Mucosa of rectum (tissue), 2 donors: ENCODE data around the gene GJB4.
"Not testable (repeated sequence)": the region's sequence is repeated elsewhere in the genome, so short reads cannot be mapped to it uniquely, and the experiment has no call there.

Experiments
- H3K27ac ChIP-seq, 2 donors: one replicate each; pipeline ENCODE4 v1.7.0; 2013; ENCODE audit warnings: inconsistent platforms in 2 of 2, low read depth in 2 of 2, low read length in 2 of 2
- H3K27me3 ChIP-seq, 2 donors: one replicate each; pipeline ENCODE4 v1.7.0; 2013; ENCODE audit warnings: low read length in 2 of 2; ENCODE audit not compliant: control insufficient read depth in 2 of 2, insufficient read depth in 2 of 2
- H3K36me3 ChIP-seq, 2 donors: one replicate each; pipeline ENCODE4 v1.7.0; 2013; ENCODE audit warnings: low read length in 2 of 2; ENCODE audit not compliant: control insufficient read depth in 2 of 2, insufficient read depth in 2 of 2
- H3K4me1 ChIP-seq, 2 donors: one replicate each; pipeline ENCODE4 v1.7.0; 2013; ENCODE audit warnings: low read length in 2 of 2, mild to moderate bottlenecking in 1 of 2; ENCODE audit not compliant: control insufficient read depth in 2 of 2, insufficient read depth in 2 of 2
- H3K4me3 ChIP-seq, 2 donors: one replicate each; pipeline ENCODE4 v1.7.0; 2013; ENCODE audit warnings: low read length in 2 of 2
- H3K9ac ChIP-seq, 2 donors: one replicate each; pipeline ENCODE4 v1.7.0; 2013; ENCODE audit warnings: low read length in 2 of 2, low read depth in 1 of 2, mild to moderate bottlenecking in 1 of 2
- H3K9me3 ChIP-seq, 2 donors: one replicate each; pipeline ENCODE4 v1.7.0; 2013; ENCODE audit warnings: low read length in 2 of 2; ENCODE audit not compliant: control insufficient read depth in 2 of 2
- donor health status: healthy.
- donor health status: Normal muscosa, but diverticular disease.

Gene GJB4

GRCh38 chr1:34730485-34730884 is 29.1 kb upstream of the GJB4 start:
- no peaks in the 10 kb centered on the region for H3K36me3 ChIP-seq
- peaks cover 0 to 3% of the 10 kb centered on the region in 2 donors for H3K27me3 ChIP-seq
- no peaks in the 10 kb centered on the region for H3K9me3 ChIP-seq
- H3K9ac ChIP-seq = no peak overlapping the region
- H3K4me1 ChIP-seq = no peaks in the 10 kb centered on the region
- H3K4me3 ChIP-seq = no peak overlapping the region
- no peak overlapping the region for H3K27ac ChIP-seq

DNA sequence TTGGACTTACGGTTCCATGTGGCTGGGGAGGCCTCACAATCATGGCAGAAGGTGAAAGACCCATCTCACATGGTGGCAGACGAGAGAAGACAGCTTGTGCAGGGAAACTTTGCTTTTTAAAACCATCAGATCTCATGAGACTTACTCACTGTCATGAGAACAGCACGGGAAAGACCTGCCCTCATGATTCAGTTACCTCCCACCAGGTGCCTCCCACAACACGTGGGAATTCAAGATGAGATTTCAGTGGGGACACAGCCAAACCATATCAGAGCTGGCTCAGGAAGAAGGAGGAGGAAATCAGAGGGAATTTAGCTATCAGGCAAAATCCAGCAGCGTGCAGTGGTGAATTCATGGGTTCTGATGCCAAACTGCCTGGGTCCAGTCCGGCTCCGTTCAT is 26.7 kb upstream of the GJB4 start:
- H3K4me3 ChIP-seq, H3K4me1 ChIP-seq, H3K9ac ChIP-seq, H3K27me3 ChIP-seq, H3K36me3 ChIP-seq, H3K27ac ChIP-seq, H3K9me3 ChIP-seq: not testable (repeated sequence)

DNA sequence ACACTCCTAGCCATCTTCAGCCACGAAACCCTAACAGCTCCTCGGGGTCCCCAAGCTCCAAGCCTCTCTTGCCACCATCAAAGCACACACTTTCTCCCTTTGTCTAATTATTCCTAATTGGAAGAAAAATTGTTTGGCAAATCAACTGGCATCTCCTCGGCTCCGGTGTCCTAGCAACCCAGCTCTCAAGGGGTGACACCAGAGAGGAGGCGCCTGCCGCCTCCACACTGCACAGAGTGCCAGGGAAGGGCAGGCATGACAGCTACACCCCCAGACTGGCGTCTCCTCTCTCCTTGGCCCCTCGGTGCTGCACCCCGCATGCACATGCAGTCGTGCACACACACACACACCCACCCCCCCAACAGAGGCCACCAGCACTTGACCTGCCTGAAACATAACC is 22.8 kb upstream of the GJB4 start:
- Histone ChIP-seq H3K4me3 (no peak overlapping the region), H3K27ac (no peak overlapping the region), H3K9me3 (no peaks in the 10 kb centered on the region), H3K36me3 (no peaks in the 10 kb centered on the region), H3K9ac (no peak overlapping the region), H3K4me1 (no peaks in the 10 kb centered on the region), H3K27me3 (no peaks in the 10 kb centered on the region)

- H3K4me1 ChIP-seq = not testable (repeated sequence)
Measured at GRCh38 chr1:34737236-34737635, 22.3 kb upstream of the GJB4 start.

GRCh38 chr1:34739613-34740012 is 19.9 kb upstream of the GJB4 start:
- Histone ChIP-seq H3K27me3 (no peaks in the 10 kb centered on the region), H3K9ac (no peak overlapping the region), H3K4me1 (peaks cover 0 to 3% of the 10 kb centered on the region in 2 donors), H3K9me3 (no peaks in the 10 kb centered on the region), H3K27ac (no peak overlapping the region), H3K36me3 (no peaks in the 10 kb centered on the region), H3K4me3 (no peak overlapping the region)

More at GRCh38 chr1:34737236-34737635, 22.3 kb upstream of the GJB4 start:
- not testable (repeated sequence) for H3K36me3 ChIP-seq, H3K27ac ChIP-seq, H3K9me3 ChIP-seq, H3K4me3 ChIP-seq, H3K9ac ChIP-seq, H3K27me3 ChIP-seq

GRCh38 chr1:34740161-34740868 is 19.2 kb upstream of the GJB4 start:
- Histone ChIP-seq H3K9ac (no peak overlapping the region), H3K4me3 (no peak overlapping the region), H3K9me3 (no peaks in the 10 kb centered on the region), H3K4me1 (peaks cover 0 to 3% of the 10 kb centered on the region in 2 donors), H3K27ac (no peak overlapping the region), H3K36me3 (no peaks in the 10 kb centered on the region), H3K27me3 (no peaks in the 10 kb centered on the region)

- Histone ChIP-seq H3K9me3 (no peaks in the 10 kb centered on the region), H3K36me3 (no peaks in the 10 kb centered on the region), H3K9ac (no peak overlapping the region), H3K4me1 (peaks cover 0 to 3% of the 10 kb centered on the region in 2 donors), H3K4me3 (no peak overlapping the region), H3K27me3 (no peaks in the 10 kb centered on the region), H3K27ac (no peak overlapping the region)
Measured at GRCh38 chr1:34742667-34743270, 16.8 kb upstream of the GJB4 start.

DNA sequence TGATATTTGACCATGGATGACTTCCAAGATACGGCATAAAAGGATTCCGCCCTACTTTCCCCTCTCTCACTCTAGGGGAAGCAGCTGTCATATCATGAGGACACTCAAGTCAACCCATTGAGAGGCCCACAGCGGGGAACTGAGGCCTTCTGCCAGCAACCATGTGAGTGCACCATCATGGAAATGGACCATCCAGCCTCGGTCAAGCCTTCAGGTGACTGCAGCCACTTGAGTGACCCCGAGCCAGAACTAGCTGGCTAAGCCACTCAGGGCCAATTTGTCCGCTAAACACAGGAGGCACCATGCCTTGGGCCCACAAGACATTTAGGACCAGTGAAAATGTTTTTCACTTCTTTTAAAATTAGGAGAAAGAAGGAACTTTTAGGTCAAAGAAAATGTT is 15.8 kb upstream of the GJB4 start:
- no peaks in the 10 kb centered on the region for H3K36me3 ChIP-seq

GRCh38 chr1:34744851-34745250 is 14.7 kb upstream of the GJB4 start:
- no peak overlapping the region for H3K4me3 ChIP-seq
- no peaks in the 10 kb centered on the region for H3K36me3 ChIP-seq
- H3K9me3 ChIP-seq = no peaks in the 10 kb centered on the region
- no peak overlapping the region for H3K9ac ChIP-seq
- H3K27me3 ChIP-seq = no peaks in the 10 kb centered on the region
- no peak overlapping the region for H3K27ac ChIP-seq
- peaks cover 0 to 3% of the 10 kb centered on the region in 2 donors for H3K4me1 ChIP-seq

More for the DNA sequence above, 15.8 kb upstream of the GJB4 start:
- Histone ChIP-seq H3K27me3 (no peaks in the 10 kb centered on the region), H3K4me1 (peaks cover 0 to 3% of the 10 kb centered on the region in 2 donors), H3K9ac (no peak overlapping the region), H3K4me3 (no peak overlapping the region), H3K9me3 (no peaks in the 10 kb centered on the region), H3K27ac (no peak overlapping the region)

DNA sequence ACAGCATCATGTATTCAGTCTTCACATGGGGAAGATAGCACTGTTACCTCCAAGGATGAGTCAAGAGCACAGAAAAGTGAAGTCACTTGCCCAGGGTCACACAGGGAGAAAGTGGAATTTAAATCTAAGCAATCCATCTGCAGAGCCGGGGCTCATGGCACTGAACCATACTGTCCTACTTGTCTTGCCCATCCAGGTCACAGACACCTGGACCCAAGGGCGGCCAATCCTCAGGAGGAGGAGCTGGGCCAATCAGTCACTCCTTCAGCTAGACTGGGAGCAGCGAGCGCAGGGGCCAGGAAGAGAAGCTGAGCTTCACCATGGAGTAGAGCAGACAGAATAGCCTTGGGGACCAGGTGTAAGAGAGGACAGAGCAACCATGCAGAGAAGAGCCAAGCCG is 13.9 kb upstream of the GJB4 start:
- H3K9ac ChIP-seq = no peak overlapping the region
- no peaks in the 10 kb centered on the region for H3K9me3 ChIP-seq
- no peaks in the 10 kb centered on the region for H3K27me3 ChIP-seq
- H3K27ac ChIP-seq = no peak overlapping the region
- H3K4me1 ChIP-seq = peaks cover 0 to 3% of the 10 kb centered on the region in 2 donors
- H3K36me3 ChIP-seq = no peaks in the 10 kb centered on the region
- H3K4me3 ChIP-seq = no peak overlapping the region
